Measurements from ENCODE around the gene PDE4B.

GRCh38 chr1:66269222-66269621 is 476.5 kb downstream of the PDE4B start:
- no peak for TF ChIP-seq POLR2A (IDR thresholded peaks at IDR 0.05)
- TF ChIP-seq CTCF (IDR thresholded peaks at IDR 0.05): no peak
- TF ChIP-seq EP300 (IDR thresholded peaks at IDR 0.05): no peak
